KMS-11 (cell line): ENCODE data around the gene TMPRSS3.

Source experiments
- H2AFZ ChIP-seq: fragments of 200-600 bp; sonication (generic); 2 replicates; pipeline ENCODE4 v1.6.1; 2016; ENCODE audit warnings: antibody characterized with exemption, mixed run types, low read depth
- H3K27ac ChIP-seq: fragments of 200-600 bp; sonication (generic); 2 replicates; pipeline ENCODE4 v1.6.1; 2016; ENCODE audit warnings: mild to moderate bottlenecking, mixed run types
- H3K27me3 ChIP-seq: fragments of 200-600 bp; sonication (generic); 2 replicates; pipeline ENCODE4 v1.6.1; 2017; ENCODE audit warnings: mild to moderate bottlenecking, low read depth, mixed run types, moderate library complexity; ENCODE audit not compliant: insufficient read depth
- H3K36me3 ChIP-seq: fragments of 200-600 bp; sonication (generic); 2 replicates; pipeline ENCODE4 v1.6.1; 2017; ENCODE audit warnings: mild to moderate bottlenecking, mixed run types; ENCODE audit not compliant: insufficient read depth
- H3K4me1 ChIP-seq: fragments of 200-600 bp; sonication (generic); 2 replicates; pipeline ENCODE4 v1.6.1; 2016; ENCODE audit warnings: mild to moderate bottlenecking, low read depth, mixed run types; ENCODE audit not compliant: poor library complexity, severe bottlenecking
- H3K4me2 ChIP-seq: fragments of 200-600 bp; sonication (generic); 2 replicates; pipeline ENCODE4 v1.7.0; 2016; ENCODE audit warnings: mild to moderate bottlenecking, mixed run types
- H3K4me3 ChIP-seq: fragments of 200-600 bp; sonication (generic); IDR thresholded peaks from 2 replicates; pipeline ENCODE4 v1.6.1; 2017; ENCODE audit warnings: low read depth, low read length, mixed read lengths; ENCODE audit not compliant: insufficient read depth
- H3K79me2 ChIP-seq: fragments of 200-600 bp; sonication (generic); 2 replicates; pipeline ENCODE4 v1.6.1; 2016; ENCODE audit warnings: low read depth, mixed run types; ENCODE audit not compliant: insufficient read depth
- H3K9ac ChIP-seq: fragments of 200-600 bp; sonication (generic); 2 replicates; pipeline ENCODE4 v1.6.1; 2016; ENCODE audit warnings: mild to moderate bottlenecking, mixed run types
- H4K20me1 ChIP-seq: fragments of 200-600 bp; sonication (generic); 2 replicates; pipeline ENCODE4 v1.6.1; 2016; ENCODE audit warnings: mild to moderate bottlenecking, mixed run types; ENCODE audit not compliant: insufficient read depth
- CTCF ChIP-seq: fragments of 200-600 bp; sonication (generic); conservative IDR thresholded peaks from 2 replicates; pipeline ENCODE4 v1.6.1; 2017; ENCODE audit warnings: low read depth, mild to moderate bottlenecking, antibody characterized with exemption, low read length, moderate library complexity, mixed read lengths

TMPRSS3 gene

GRCh38 chr21:42374457-42374856 lies 21.4 kb downstream of the TMPRSS3 start:
- no peak for TF ChIP-seq CTCF
- H3K36me3 ChIP-seq, result no peaks in the 10 kb centered on the region

GRCh38 chr21:42373908-42374455 lies 21.9 kb downstream of the TMPRSS3 start:
- Histone ChIP-seq H4K20me1 (no peaks in the 10 kb centered on the region), H3K4me3 (no peak overlapping the region), H3K4me1 (no peaks in the 10 kb centered on the region), H2AFZ (no peak overlapping the region), H3K27me3 (peaks cover 59% of the 10 kb centered on the region), H3K27ac (no peak overlapping the region), H3K4me2 (no peak overlapping the region), H3K36me3 (no peaks in the 10 kb centered on the region), H3K79me2 (no peaks in the 10 kb centered on the region), H3K9ac (no peak overlapping the region)
- TF ChIP-seq CTCF, result no peak

More at GRCh38 chr21:42374457-42374856, 21.4 kb downstream of the TMPRSS3 start:
- peaks cover 60% of the 10 kb centered on the region for H3K27me3 ChIP-seq
- no peaks in the 10 kb centered on the region for H4K20me1 ChIP-seq
- H3K27ac ChIP-seq, result no peak overlapping the region
- no peak overlapping the region for H2AFZ ChIP-seq
- H3K4me2 ChIP-seq, result no peak overlapping the region
- no peak overlapping the region for H3K9ac ChIP-seq
- H3K4me3 ChIP-seq, result no peak overlapping the region
- H3K79me2 ChIP-seq, result no peaks in the 10 kb centered on the region
- no peaks in the 10 kb centered on the region for H3K4me1 ChIP-seq

- Histone ChIP-seq H3K4me2 (no peak overlapping the region), H4K20me1 (no peaks in the 10 kb centered on the region), H3K4me3 (no peak overlapping the region), H3K27ac (no peak overlapping the region), H3K36me3 (no peaks in the 10 kb centered on the region), H3K9ac (no peak overlapping the region), H3K79me2 (no peaks in the 10 kb centered on the region), H3K27me3 (peaks cover 60% of the 10 kb centered on the region), H2AFZ (no peak overlapping the region), H3K4me1 (no peaks in the 10 kb centered on the region)
- TF ChIP-seq CTCF, result no peak
These were observed 22.5 kb downstream of the TMPRSS3 start for GRCh38 chr21:42373196-42373907.

- TF ChIP-seq CTCF, result no peak
- H3K4me1 ChIP-seq, result no peaks in the 10 kb centered on the region
These were observed 24.8 kb downstream of the TMPRSS3 start for GRCh38 chr21:42370894-42371654.

More at GRCh38 chr21:42370894-42371654, 24.8 kb downstream of the TMPRSS3 start:
- no peak overlapping the region for H3K4me2 ChIP-seq
- H4K20me1 ChIP-seq, result no peaks in the 10 kb centered on the region
- no peak overlapping the region for H3K9ac ChIP-seq
- H3K36me3 ChIP-seq, result no peaks in the 10 kb centered on the region
- no peak overlapping the region for H3K4me3 ChIP-seq
- H3K27ac ChIP-seq, result no peak overlapping the region
- H2AFZ ChIP-seq, result no peak overlapping the region
- H3K27me3 ChIP-seq, result peaks cover 53% of the 10 kb centered on the region
- no peaks in the 10 kb centered on the region for H3K79me2 ChIP-seq
